H1 (cell line): Measurements from ENCODE around the gene L3MBTL3. TPM values are rescaled to one million over a fixed set of nuclear protein-coding genes. Genes with fewer than 3 reads are reported as not detected.

Experiments used
- CTCF ChIA-PET: fragments of 300-600 bp; sonication (Branson Sonifier 250); formaldehyde crosslinking; loops from one replicate; lab custom pipeline; 2021; ENCODE audit not compliant: partially characterized antibody; lab: Charles Lee
- POLR2A ChIA-PET: fragments of 300-600 bp; sonication (Branson Sonifier 250); formaldehyde crosslinking; loops from one replicate; lab custom pipeline; 2021; ENCODE audit warnings: inconsistent platforms; ENCODE audit not compliant: partially characterized antibody; lab: Charles Lee
- DNase-seq, 2 experiments: peaks; one replicate each; pipeline versions ENCODE4 v3.0.0 to v3.0.0-alpha.2; 2010 to 2022; ENCODE audit warnings: low spot score in 2 of 2, low read depth in 1 of 2, mixed read lengths in 1 of 2
- FAIRE-seq: peaks from 2 replicates; lab custom pipeline; 2011; peaks lifted over from hg19 to GRCh38; lab: Jason Lieb, UNC
- H2AFZ ChIP-seq: 2 replicates; pipeline ENCODE4 v1.8.1; 2012; ENCODE audit warnings: low read length, inconsistent platforms
- H2AK5ac ChIP-seq: 2 replicates; pipeline ENCODE4 v1.6.1; 2013; ENCODE audit warnings: low read depth, low read length
- H2BK120ac ChIP-seq: replicated peaks from 2 replicates; pipeline ENCODE3; 2013; ENCODE audit warnings: low read depth, low read length, inconsistent platforms
- H2BK12ac ChIP-seq: 2 replicates; pipeline ENCODE4 v1.6.1; 2013; ENCODE audit warnings: low read depth, low read length
- H2BK15ac ChIP-seq: 2 replicates; pipeline ENCODE4 v1.6.1; 2013; ENCODE audit warnings: low read length
- H2BK20ac ChIP-seq: 2 replicates; pipeline ENCODE4 v1.6.1; 2013; ENCODE audit warnings: low read length
- H2BK5ac ChIP-seq: 2 replicates; pipeline ENCODE4 v1.6.1; 2013; ENCODE audit warnings: low read depth, low read length
- H3K14ac ChIP-seq: 2 replicates; pipeline ENCODE4 v1.6.1; 2013; ENCODE audit warnings: inconsistent platforms; ENCODE audit not compliant: insufficient read length
- H3K18ac ChIP-seq: 2 replicates; pipeline ENCODE4 v1.6.1; 2013; ENCODE audit warnings: low read length; ENCODE audit errors: extremely low read depth
- H3K23ac ChIP-seq: 2 replicates; pipeline ENCODE4 v1.6.1; 2013; ENCODE audit warnings: inconsistent platforms; ENCODE audit not compliant: insufficient read length
- H3K23me2 ChIP-seq: 2 replicates; pipeline ENCODE4 v1.6.1; 2013; ENCODE audit warnings: low read depth, low read length
- H3K27ac ChIP-seq: 2 replicates; pipeline ENCODE4 v1.6.1; 2011; ENCODE audit warnings: low read depth, low read length, inconsistent platforms
- H3K27me3 ChIP-seq, 4 experiments: replicated peaks in 1 of 4; 1 replicate in 1 of 4; 2 replicates in 3 of 4; pipeline versions ENCODE4 v1.6.1 to v1.8.1; 2011 to 2013; ENCODE audit warnings: low read length in 3 of 4, mild to moderate bottlenecking in 3 of 4, inconsistent platforms in 2 of 4, mixed read lengths in 2 of 4, moderate library complexity in 1 of 4; ENCODE audit not compliant: control insufficient read depth in 3 of 4, insufficient read depth in 3 of 4; ENCODE audit errors: extremely low read depth in 1 of 4
- H3K36me3 ChIP-seq, 4 experiments: 2 replicates each; pipeline versions ENCODE4 v1.6.1 to v1.8.1; 2011 to 2013; ENCODE audit warnings: mild to moderate bottlenecking in 4 of 4, low read length in 3 of 4, moderate library complexity in 2 of 4, control low read depth in 1 of 4, inconsistent platforms in 1 of 4; ENCODE audit not compliant: insufficient read depth in 4 of 4, control insufficient read depth in 2 of 4
- H3K4ac ChIP-seq: replicated peaks from 2 replicates; pipeline ENCODE3; 2013; ENCODE audit warnings: low read length, low read depth, mixed read lengths, inconsistent platforms; ENCODE audit not compliant: insufficient read length
- H3K4me1 ChIP-seq, 4 experiments: replicated peaks in 1 of 4; 1 replicate in 1 of 4; 2 replicates in 3 of 4; pipeline versions ENCODE4 v1.6.1 to v1.8.1; 2011 to 2013; ENCODE audit warnings: low read length in 3 of 4, inconsistent platforms in 2 of 4, mixed read lengths in 1 of 4; ENCODE audit not compliant: insufficient read depth in 4 of 4, control insufficient read depth in 3 of 4
- H3K4me2 ChIP-seq, 2 experiments: 2 replicates each; pipeline versions ENCODE4 v1.6.1 to v1.8.1; 2011 to 2013; ENCODE audit warnings: low read depth in 2 of 2, low read length in 2 of 2, control low read depth in 1 of 2, inconsistent platforms in 1 of 2, mild to moderate bottlenecking in 1 of 2; ENCODE audit not compliant: insufficient read depth in 1 of 2
- H3K4me3 ChIP-seq, 4 experiments: fragments of 200-600, 300-600 bp in 1 of 4; sonication (generic), shearing (Covaris generic), sonication (Bioruptor Twin) in 1 of 4; 2 replicates each; pipeline versions ENCODE4 v1.5.1 to v1.8.1; 2011 to 2016; ENCODE audit warnings: low read length in 4 of 4, low read depth in 3 of 4, control low read depth in 2 of 4, inconsistent platforms in 2 of 4, mild to moderate bottlenecking in 2 of 4, mixed read lengths in 1 of 4, moderate library complexity in 1 of 4; ENCODE audit not compliant: insufficient read depth in 2 of 4; ENCODE audit errors: extremely low read depth in 1 of 4
- H3K56ac ChIP-seq: replicated peaks from 2 replicates; pipeline ENCODE3; 2013; ENCODE audit warnings: low read depth, mild to moderate bottlenecking, mixed read lengths, low read length, inconsistent platforms; ENCODE audit not compliant: insufficient read length
- H3K79me1 ChIP-seq: 2 replicates; pipeline ENCODE4 v1.6.1; 2013; ENCODE audit warnings: low read depth, low read length, control low read depth
- H3K79me2 ChIP-seq, 2 experiments: 2 replicates each; pipeline versions ENCODE4 v1.6.1 to v1.8.1; 2012 to 2013; ENCODE audit warnings: low read length in 2 of 2, mild to moderate bottlenecking in 2 of 2, inconsistent platforms in 1 of 2; ENCODE audit not compliant: insufficient read depth in 2 of 2, control insufficient read depth in 1 of 2
- H3K9ac ChIP-seq, 4 experiments: replicated peaks in 1 of 4; 1 replicate in 1 of 4; 2 replicates in 3 of 4; pipeline versions ENCODE4 v1.6.1 to v1.8.1; 2011 to 2013; ENCODE audit warnings: low read depth in 3 of 4, low read length in 3 of 4, control low read depth in 2 of 4, mild to moderate bottlenecking in 2 of 4, moderate library complexity in 2 of 4, inconsistent platforms in 1 of 4; ENCODE audit errors: extremely low read depth in 1 of 4
- H3K9me3 ChIP-seq, 2 experiments: 2 replicates each; pipeline versions ENCODE4 v1.6.1 to v1.8.1; 2012 to 2013; ENCODE audit warnings: mild to moderate bottlenecking in 2 of 2, moderate library complexity in 2 of 2, control low read depth in 1 of 2, inconsistent platforms in 1 of 2, low read depth in 1 of 2, low read length in 1 of 2, mixed read lengths in 1 of 2; ENCODE audit not compliant: insufficient read depth in 2 of 2
- H4K20me1 ChIP-seq, 2 experiments: replicated peaks in 1 of 2; 2 replicates each; pipeline versions ENCODE3 to v1.8.1; 2011 to 2013; ENCODE audit warnings: inconsistent platforms in 2 of 2, low read length in 2 of 2, mild to moderate bottlenecking in 1 of 2; ENCODE audit not compliant: insufficient read depth in 2 of 2, control insufficient read depth in 1 of 2
- H4K5ac ChIP-seq: 2 replicates; pipeline ENCODE4 v1.6.1; 2013; ENCODE audit warnings: low read length, low read depth, mixed read lengths, inconsistent platforms; ENCODE audit not compliant: insufficient read length
- H4K8ac ChIP-seq: 2 replicates; pipeline ENCODE4 v1.8.0; 2013; ENCODE audit warnings: mild to moderate bottlenecking, moderate library complexity, low read length, inconsistent platforms; ENCODE audit not compliant: insufficient read depth; ENCODE audit errors: extremely low read depth
- H4K91ac ChIP-seq: replicated peaks from 2 replicates; pipeline ENCODE3; 2013; ENCODE audit warnings: low read length, mixed read lengths, inconsistent platforms; ENCODE audit not compliant: insufficient read length
- BCL11A ChIP-seq, 2 experiments: IDR thresholded peaks; one replicate each; pipeline ENCODE4 v1.6.1; 2011; ENCODE audit warnings: low read depth in 2 of 2, low read length in 2 of 2, mild to moderate bottlenecking in 2 of 2
- EGR1 ChIP-seq: IDR thresholded peaks from 2 replicates; pipeline ENCODE4 v1.6.1; 2011; ENCODE audit warnings: low read depth, low read length, borderline replicate concordance
- KDM1A ChIP-seq: fragments of 200-600, 300-600 bp; sonication (generic); IDR thresholded peaks from 2 replicates; pipeline ENCODE4 v1.7.1; 2016; ENCODE audit warnings: mild to moderate bottlenecking, low read length, borderline replicate concordance
- NRF1 ChIP-seq: IDR thresholded peaks from 2 replicates; pipeline ENCODE4 v1.6.1; 2011; ENCODE audit warnings: mild to moderate bottlenecking, low read depth, low read length, improper control_type of control experiment
- PHF8 ChIP-seq: fragments of 200-600 bp; sonication (generic); conservative IDR thresholded peaks from 2 replicates; pipeline ENCODE4 v1.7.1; 2012; ENCODE audit warnings: low read depth, mild to moderate bottlenecking, inconsistent platforms, low read length, moderate library complexity
- POLR2AphosphoS5 ChIP-seq: IDR thresholded peaks from 2 replicates; pipeline ENCODE4 v1.6.1; 2011; ENCODE audit warnings: low read depth, low read length
- POU5F1 ChIP-seq: IDR thresholded peaks from 2 replicates; pipeline ENCODE4 v1.6.1; 2011; ENCODE audit warnings: low read depth, mild to moderate bottlenecking, low read length, moderate library complexity
- RFX5 ChIP-seq: IDR thresholded peaks from 2 replicates; pipeline ENCODE4 v1.6.1; 2011; ENCODE audit warnings: low read depth, low read length, improper control_type of control experiment, borderline replicate concordance
- TBP ChIP-seq: IDR thresholded peaks from 2 replicates; pipeline ENCODE4 v1.6.1; 2011; ENCODE audit warnings: low read depth, low read length, improper control_type of control experiment
- TCF12 ChIP-seq: IDR thresholded peaks from 2 replicates; pipeline ENCODE4 v1.6.1; 2011; ENCODE audit warnings: low read depth, mild to moderate bottlenecking, low read length
- WGBS, 2 experiments: shearing (Covaris generic) in 1 of 2; methylation state at CpG; one replicate each; pipeline versions ENCODE4 v1.1.6 to v1.1.7; 2013 to 2015; ENCODE audit warnings: low lambda C conversion rate in 2 of 2, mixed read lengths in 2 of 2, inconsistent platforms in 1 of 2, low coverage in 1 of 2, missing lambda C conversion rate in 1 of 2; ENCODE audit not compliant: insufficient replicate concordance in 2 of 2, insufficient coverage in 1 of 2, insufficient read length in 1 of 2; ENCODE audit errors: extremely low coverage in 1 of 2, missing lambda C conversion rate in 1 of 2; 5-methylcytosine and 5-hydroxymethylcytosine counted together
- polyA plus RNA-seq, 7 experiments: library from polyadenylated mRNA; depleted of rRNA in 3 of 7; stranded (reverse) in 5 of 7; unstranded in 2 of 7; fragments of >200 nt in 5 of 7; fragments of 200-250 nt in 2 of 7; gene quantifications; 1 replicate in 5 of 7; 2 replicates in 1 of 7; 4 replicates in 1 of 7; pipeline versions ENCODE4 v1.2.1 to v1.2.3, GENCODE V29; 2011 to 2013; ENCODE audit warnings: missing spikeins in 2 of 7, mixed read lengths in 2 of 7
- total RNA-seq: library from RNA; stranded (reverse); fragmentation: NEBNext Ultra II Directional; extraction: Animal tissue kit (Norgen Biotek cat#: 25700); gene quantifications from 2 replicates; pipeline ENCODE4 v1.2.1, GENCODE V29; 2021
- TF ChIP-seq, protein P1 (sequence below): IDR thresholded peaks from 2 replicates; pipeline ENCODE4 v1.6.1; 2012; ENCODE audit warnings: inconsistent platforms
- TF ChIP-seq, protein P2 (sequence below), 3 experiments: IDR thresholded peaks; 1 replicate in 2 of 3; 2 replicates in 1 of 3; pipeline versions ENCODE4 v1.5.1 to v1.6.1; 2011; ENCODE audit warnings: low read length in 3 of 3, mild to moderate bottlenecking in 3 of 3, inconsistent platforms in 2 of 3, low read depth in 1 of 3, moderate library complexity in 1 of 3; ENCODE audit not compliant: insufficient read depth in 1 of 3; ENCODE audit errors: control extremely low read depth in 1 of 3

The L3MBTL3 gene
- total and polyA plus RNA-seq, 2 of the 8 experiments (the other 6 are each of a cell fraction or from before 2014, with no cell fraction given): 3.9 to 17.2 TPM

DNA sequence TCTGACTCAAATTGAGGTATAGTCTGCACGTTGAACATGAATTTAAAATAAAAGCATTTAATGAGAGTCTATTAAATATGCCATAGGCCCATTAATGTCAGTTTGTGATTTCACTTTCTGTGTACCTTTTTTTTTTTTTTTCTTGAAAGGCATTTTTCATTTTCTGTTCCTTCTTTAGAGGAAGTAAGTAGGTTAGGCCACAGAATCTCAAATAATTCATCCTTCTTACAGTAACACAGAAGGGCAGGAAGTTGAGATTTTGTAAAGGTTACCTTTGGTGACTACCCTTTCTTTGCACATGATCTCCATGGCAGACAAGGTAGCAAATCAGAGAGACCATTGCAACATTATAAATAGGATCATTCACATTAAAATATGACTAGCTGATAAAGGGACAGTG lies 9.6 kb downstream of the L3MBTL3 start:
- Histone ChIP-seq H2BK15ac (no peak overlapping the region), H3K4me2 (no peak overlapping the region), H2AK5ac (no peak overlapping the region), H3K18ac (no peak overlapping the region), H3K79me2 (peaks cover 0 to 5% of the 10 kb centered on the region in 2 experiments; a peak in 1 of 4 replicates), H3K23me2 (no peaks in the 10 kb centered on the region), H2BK20ac (no peak overlapping the region), H3K56ac (no peak overlapping the region), H3K9ac (no peak overlapping the region), H3K27me3 (no peaks in the 10 kb centered on the region), H3K27ac (no peak overlapping the region), H3K23ac (no peak overlapping the region), H3K79me1 (no peaks in the 10 kb centered on the region), H4K8ac (no peak overlapping the region), H3K4me3 (no peak overlapping the region), H3K4me1 (no peaks in the 10 kb centered on the region), H3K4ac (no peak overlapping the region), H3K36me3 (no peaks in the 10 kb centered on the region), H2AFZ (no peak overlapping the region), H3K14ac (no peak overlapping the region), H4K20me1 (no peaks in the 10 kb centered on the region), H2BK120ac (no peak overlapping the region), H4K91ac (no peak overlapping the region), H2BK12ac (no peak overlapping the region), H3K9me3 (no peaks in the 10 kb centered on the region), H4K5ac (no peak overlapping the region), H2BK5ac (no peak overlapping the region)
- ChIA-PET CTCF (no interaction called here), POLR2A (no interaction called here)
- 92% methylated on average over 1 of the region's 1 CpG; no CpG with 5 or more reads in 1 of the 2 experiments for WGBS, 2 experiments
- DNase-seq: no peak
- FAIRE-seq: no peak
- TF ChIP-seq POU5F1 (no peak), EGR1 (no peak), RFX5 (no peak), POLR2AphosphoS5 (no peak), TCF12 (no peak), BCL11A (IDR thresholded peaks at IDR 0.05; ENCODE audit: low read depth in 2 of 2, low read length in 2 of 2) (no peak), TBP (no peak), NRF1 (no peak), KDM1A (no peak), PHF8 (no peak)
- TF ChIP-seq, protein P1, sequence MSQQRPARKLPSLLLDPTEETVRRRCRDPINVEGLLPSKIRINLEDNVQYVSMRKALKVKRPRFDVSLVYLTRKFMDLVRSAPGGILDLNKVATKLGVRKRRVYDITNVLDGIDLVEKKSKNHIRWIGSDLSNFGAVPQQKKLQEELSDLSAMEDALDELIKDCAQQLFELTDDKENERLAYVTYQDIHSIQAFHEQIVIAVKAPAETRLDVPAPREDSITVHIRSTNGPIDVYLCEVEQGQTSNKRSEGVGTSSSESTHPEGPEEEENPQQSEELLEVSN: no peak
- TF ChIP-seq, protein P2, sequence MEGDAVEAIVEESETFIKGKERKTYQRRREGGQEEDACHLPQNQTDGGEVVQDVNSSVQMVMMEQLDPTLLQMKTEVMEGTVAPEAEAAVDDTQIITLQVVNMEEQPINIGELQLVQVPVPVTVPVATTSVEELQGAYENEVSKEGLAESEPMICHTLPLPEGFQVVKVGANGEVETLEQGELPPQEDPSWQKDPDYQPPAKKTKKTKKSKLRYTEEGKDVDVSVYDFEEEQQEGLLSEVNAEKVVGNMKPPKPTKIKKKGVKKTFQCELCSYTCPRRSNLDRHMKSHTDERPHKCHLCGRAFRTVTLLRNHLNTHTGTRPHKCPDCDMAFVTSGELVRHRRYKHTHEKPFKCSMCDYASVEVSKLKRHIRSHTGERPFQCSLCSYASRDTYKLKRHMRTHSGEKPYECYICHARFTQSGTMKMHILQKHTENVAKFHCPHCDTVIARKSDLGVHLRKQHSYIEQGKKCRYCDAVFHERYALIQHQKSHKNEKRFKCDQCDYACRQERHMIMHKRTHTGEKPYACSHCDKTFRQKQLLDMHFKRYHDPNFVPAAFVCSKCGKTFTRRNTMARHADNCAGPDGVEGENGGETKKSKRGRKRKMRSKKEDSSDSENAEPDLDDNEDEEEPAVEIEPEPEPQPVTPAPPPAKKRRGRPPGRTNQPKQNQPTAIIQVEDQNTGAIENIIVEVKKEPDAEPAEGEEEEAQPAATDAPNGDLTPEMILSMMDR (IDR thresholded peaks at IDR 0.05; ENCODE audit: control extremely low read depth in 1 of 3, insufficient read depth in 1 of 3, low read depth in 1 of 3, low read length in 3 of 3): no peak
